Neuron (in vitro differentiated cells): Measurements from ENCODE around the gene SOD2.
"Not testable (repeated sequence)": the region's sequence is repeated elsewhere in the genome, so short reads cannot be mapped to it uniquely, and the experiment has no call there.

Experiments
- H2AFZ ChIP-seq: one replicate; pipeline ENCODE4 v1.6.1; 2013; ENCODE audit warnings: low read depth, mild to moderate bottlenecking, inconsistent platforms, low read length, moderate library complexity
- H3K27me3 ChIP-seq: one replicate; pipeline ENCODE4 v1.6.1; 2013; ENCODE audit warnings: low read length; ENCODE audit not compliant: insufficient read depth
- H3K36me3 ChIP-seq: one replicate; pipeline ENCODE4 v1.6.1; 2013; ENCODE audit warnings: low read length; ENCODE audit not compliant: insufficient read depth
- H3K4me1 ChIP-seq: one replicate; pipeline ENCODE4 v1.6.1; 2013; ENCODE audit warnings: low read length; ENCODE audit not compliant: insufficient read depth
- H3K4me3 ChIP-seq: 2 replicates; pipeline ENCODE4 v1.5.1; 2013; ENCODE audit warnings: mild to moderate bottlenecking, low read length, moderate library complexity
- H3K9me3 ChIP-seq: one replicate; pipeline ENCODE4 v1.6.1; 2013; ENCODE audit warnings: low read length

SOD2 gene

DNA sequence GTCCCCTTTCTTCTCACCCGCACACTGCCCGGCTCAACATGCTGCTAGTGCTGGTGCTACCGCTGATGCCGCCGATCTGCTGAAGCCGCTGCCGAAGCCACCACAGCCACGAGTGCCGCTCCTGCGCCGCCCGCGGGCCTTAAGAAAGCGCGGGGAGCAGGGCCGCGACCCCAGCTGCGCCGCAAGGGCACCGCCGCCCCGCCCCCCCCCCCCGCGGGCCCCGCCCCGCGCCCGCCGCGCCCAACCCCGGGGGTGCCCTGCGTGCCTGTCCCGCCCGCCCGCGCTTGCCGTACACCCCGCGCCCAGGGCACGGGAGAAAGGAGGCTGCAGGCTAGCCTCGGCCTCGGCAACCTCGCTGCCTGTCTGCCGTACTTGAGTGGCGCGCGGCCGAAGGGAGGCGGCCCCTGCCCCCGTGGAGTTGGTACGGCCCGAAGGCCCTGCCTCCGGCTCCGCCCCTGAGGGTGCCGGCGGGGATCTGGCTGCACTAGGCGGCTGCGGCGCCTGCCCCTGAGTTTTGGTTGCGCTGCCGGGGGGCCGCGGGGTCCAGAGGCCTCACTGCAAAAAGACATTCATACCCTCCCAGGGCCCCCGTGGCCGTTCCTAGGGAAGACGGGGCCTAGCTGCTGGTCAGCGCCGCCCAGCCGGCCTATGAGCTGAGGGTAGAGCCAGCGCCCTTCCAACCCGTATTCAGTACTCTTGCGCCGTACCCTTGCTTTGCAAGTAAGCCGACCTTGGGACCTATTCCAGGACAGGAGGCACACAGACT lies at the start of gene SOD2:
Gene SOD2 (minus strand): TSS at position 114 of the 766 bp plus-strand sequence. CDS start 74 bp downstream, at position 40.
- no peaks in the 10 kb centered on the region for H3K9me3 ChIP-seq
- peak within 1 kb of the TSS; percentile 83 for H3K4me3 ChIP-seq
- H2AFZ ChIP-seq = peak within 1 kb of the TSS; percentile 70
- no peaks in the 10 kb centered on the region for H3K27me3 ChIP-seq
- H3K36me3 ChIP-seq = peaks cover 4% of the 10 kb centered on the region
- H3K4me1 ChIP-seq = peaks cover 26% of the 10 kb centered on the region

DNA sequence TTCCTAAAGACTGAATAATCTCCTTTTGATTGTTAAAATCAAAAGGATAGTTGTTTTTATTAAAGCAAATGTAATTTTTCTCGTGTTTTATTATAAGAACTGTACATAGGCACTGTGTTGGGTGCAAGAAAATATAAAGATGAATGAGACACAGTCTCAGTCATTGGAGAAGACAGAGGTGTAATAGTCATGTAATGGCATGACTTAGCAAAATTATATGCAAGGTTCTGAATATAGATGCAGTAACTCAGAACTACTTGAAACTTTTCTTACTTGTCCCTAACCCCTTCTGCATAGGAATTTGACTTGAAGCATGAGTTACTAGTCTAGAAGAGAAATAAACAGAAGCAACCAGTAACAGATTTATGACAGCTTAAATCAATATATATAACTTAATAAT lies 49.1 kb upstream of the SOD2 start:
- Histone ChIP-seq H3K9me3 (no peaks in the 10 kb centered on the region), H3K36me3 (peaks cover 96% of the 10 kb centered on the region), H3K27me3 (no peaks in the 10 kb centered on the region)

DNA sequence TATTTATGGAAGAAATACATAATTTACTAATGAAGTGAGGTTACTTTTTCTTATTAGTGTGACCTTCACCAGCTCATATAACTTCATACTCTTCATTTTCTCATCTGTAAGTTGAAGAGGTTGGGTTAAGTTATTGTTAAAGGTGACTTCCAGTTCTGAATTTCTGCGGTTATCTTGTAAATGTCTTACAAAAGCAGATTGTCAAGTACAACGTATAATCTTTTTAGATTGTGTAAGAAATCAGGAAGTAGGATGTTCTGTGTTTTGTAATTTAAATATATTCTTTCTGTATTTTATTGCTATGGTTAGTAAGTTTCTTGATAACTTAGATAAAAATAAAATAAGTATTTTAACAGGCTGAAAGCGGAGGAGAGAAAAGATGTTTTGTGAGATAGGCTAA lies 46.3 kb upstream of the SOD2 start:
- H3K4me3 ChIP-seq = no peak overlapping the region
- peaks cover 71% of the 10 kb centered on the region for H3K36me3 ChIP-seq
- no peaks in the 10 kb centered on the region for H3K4me1 ChIP-seq
- H3K9me3 ChIP-seq = no peaks in the 10 kb centered on the region
- H3K27me3 ChIP-seq = no peaks in the 10 kb centered on the region
- no peak overlapping the region for H2AFZ ChIP-seq

More for the DNA sequence above, 49.1 kb upstream of the SOD2 start:
- H2AFZ ChIP-seq = no peak overlapping the region
- H3K4me1 ChIP-seq = no peaks in the 10 kb centered on the region
- H3K4me3 ChIP-seq = no peak overlapping the region

DNA sequence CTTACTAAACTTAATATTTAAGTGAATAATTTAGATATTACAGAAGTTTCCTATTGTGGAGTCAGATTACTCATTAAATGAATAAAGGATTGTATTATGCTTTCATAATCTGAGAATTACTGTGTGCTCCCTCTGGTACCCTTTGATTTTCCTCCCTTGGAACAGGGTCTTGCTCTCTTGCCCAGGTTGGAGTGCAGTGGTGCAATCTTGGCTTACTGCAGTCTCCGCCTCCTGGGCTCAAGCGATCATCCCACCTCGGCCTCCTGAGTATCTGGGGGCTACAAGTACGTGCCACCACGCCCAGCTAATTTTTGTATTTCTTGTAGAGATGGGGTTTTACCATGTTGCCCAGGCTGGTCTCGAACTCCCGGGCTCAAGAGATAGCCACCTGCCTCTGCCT lies 43.9 kb upstream of the SOD2 start:
- H3K27me3 ChIP-seq = no peaks in the 10 kb centered on the region
- no peak overlapping the region for H2AFZ ChIP-seq
- no peaks in the 10 kb centered on the region for H3K9me3 ChIP-seq
- H3K4me1 ChIP-seq = no peaks in the 10 kb centered on the region
- peaks cover 51% of the 10 kb centered on the region for H3K36me3 ChIP-seq
- no peak overlapping the region for H3K4me3 ChIP-seq

DNA sequence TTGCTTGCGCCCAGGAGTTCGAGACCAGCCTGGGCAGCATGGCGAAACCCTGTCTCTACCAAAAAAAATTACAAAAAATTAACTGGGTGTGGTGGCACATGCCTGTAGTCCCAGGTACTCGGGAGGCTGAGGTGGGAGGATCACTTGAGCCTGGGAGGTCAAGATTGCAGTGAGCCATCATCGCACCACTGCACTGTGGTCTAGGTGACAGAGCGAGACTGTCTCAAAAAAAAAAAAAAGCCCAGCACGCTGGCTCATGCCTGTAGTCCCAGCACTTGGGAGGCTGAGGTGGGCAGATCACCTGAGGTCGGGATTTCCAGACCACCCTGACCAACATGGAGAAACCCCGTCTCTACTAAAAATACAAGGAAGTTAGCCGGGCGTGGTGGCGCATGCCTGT lies 40.4 kb upstream of the SOD2 start:
- peaks cover 14% of the 10 kb centered on the region for H3K4me1 ChIP-seq
- H3K36me3 ChIP-seq = peaks cover 24% of the 10 kb centered on the region
- H2AFZ ChIP-seq, H3K9me3 ChIP-seq, H3K27me3 ChIP-seq, H3K4me3 ChIP-seq: not testable (repeated sequence)

DNA sequence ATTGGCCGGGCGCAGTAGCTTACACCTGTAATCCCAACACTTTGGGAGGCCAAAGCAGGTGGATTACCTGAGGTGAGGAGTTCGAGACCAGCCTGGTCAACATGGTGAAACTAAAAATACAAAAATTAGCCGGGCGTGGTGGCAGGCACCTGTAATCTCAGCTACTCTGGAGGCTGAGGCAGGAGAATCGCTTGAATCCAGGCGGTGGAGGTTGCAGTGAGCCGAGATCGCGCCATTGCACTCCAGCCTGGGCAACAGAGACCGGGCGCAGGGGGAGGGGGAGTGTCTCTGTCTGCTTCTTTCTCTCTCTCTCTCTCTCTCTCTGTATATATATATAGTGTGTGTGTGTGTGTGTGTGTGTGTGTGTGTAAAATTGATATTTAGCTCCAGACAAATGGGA lies 39.5 kb upstream of the SOD2 start:
- not testable (repeated sequence) for H3K27me3 ChIP-seq, H3K9me3 ChIP-seq, H2AFZ ChIP-seq, H3K4me3 ChIP-seq
- H3K4me1 ChIP-seq = peaks cover 14% of the 10 kb centered on the region
- H3K36me3 ChIP-seq = peaks cover 17% of the 10 kb centered on the region

DNA sequence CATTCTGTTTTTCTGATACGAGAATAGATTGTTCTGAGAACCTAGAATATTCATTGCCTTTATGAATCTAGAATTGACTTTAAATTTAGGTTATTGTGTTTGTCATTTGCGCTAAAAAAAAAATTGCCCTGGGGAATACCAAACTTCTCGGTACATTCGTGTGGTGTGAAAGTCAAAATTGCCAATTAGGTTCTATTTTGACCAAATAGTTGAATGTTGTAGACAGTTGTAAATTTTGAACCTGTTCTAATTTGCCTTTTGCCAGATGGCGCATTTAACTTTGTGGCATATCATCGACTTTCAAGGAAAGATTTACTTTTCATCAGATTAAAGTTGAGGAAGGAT lies 37.3 kb upstream of the SOD2 start:
- Histone ChIP-seq H3K27me3 (no peaks in the 10 kb centered on the region), H3K9me3 (no peaks in the 10 kb centered on the region), H2AFZ (no peak overlapping the region), H3K4me1 (peaks cover 19% of the 10 kb centered on the region), H3K36me3 (peaks cover 11% of the 10 kb centered on the region), H3K4me3 (peak overlapping the region; percentile 100)

DNA sequence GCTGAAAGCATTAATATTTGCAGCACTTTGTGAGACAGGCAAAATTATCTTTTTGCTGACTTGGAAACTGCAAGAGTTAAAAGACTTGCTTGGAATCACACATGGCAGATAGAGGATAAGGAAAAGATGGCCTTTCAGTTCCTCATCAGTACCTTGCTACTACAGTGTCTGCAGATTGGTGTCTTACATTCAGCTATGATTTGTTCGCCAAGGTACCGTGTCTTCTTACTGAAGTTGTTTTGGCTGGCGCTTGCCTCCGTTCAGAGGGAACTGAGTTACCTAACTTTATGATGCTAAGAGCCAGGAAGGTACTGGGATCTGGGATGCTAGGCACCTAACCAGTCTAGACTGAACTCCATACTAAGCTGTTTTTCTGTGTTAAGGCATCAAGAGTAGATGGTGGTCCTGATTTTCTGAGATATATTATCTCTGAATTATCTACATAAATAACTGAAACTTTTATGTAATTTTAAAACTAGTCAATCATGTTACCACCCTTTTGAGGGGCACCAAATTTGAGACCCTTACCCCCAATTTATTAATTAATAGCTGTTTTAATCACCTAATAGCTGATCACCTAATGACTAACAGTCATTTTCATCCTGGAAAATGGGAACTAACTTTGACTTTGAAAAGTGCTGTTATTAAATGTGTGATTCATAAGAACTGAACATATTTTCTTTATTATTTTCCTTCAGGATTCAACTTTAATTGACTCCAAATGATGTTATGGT lies 36.7 kb upstream of the SOD2 start:
- peaks cover 11% of the 10 kb centered on the region for H3K36me3 ChIP-seq

DNA sequence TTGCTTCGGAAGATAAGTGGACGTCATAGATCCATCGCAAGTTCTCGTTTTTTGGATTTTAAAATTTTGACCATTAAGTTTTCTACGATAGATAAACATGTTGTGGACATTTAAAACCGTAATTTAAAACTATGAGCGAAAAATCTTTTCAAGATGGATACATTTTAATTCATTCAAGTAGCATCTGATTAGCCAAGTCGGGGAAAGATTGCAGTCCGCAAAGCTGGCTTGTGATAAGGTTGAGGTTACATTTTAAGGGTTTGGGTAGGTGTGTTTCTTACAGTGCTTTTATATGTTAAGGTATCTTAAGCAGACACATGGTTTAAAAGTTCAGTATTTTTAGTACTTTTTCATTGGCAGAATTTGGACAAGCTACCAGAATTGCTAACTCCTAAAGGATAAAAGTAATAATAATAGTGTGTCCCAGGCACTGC lies 35.5 kb upstream of the SOD2 start:
- no peaks in the 10 kb centered on the region for H3K9me3 ChIP-seq
- no peaks in the 10 kb centered on the region for H3K27me3 ChIP-seq
- no peak overlapping the region for H2AFZ ChIP-seq
- H3K4me3 ChIP-seq = peak overlapping the region; percentile 100
- peaks cover 19% of the 10 kb centered on the region for H3K4me1 ChIP-seq
- H3K36me3 ChIP-seq = peaks cover 17% of the 10 kb centered on the region

More for the DNA sequence above, 36.7 kb upstream of the SOD2 start:
- Histone ChIP-seq H3K4me3 (peak overlapping the region; percentile 100), H2AFZ (no peak overlapping the region), H3K4me1 (peaks cover 19% of the 10 kb centered on the region), H3K27me3 (no peaks in the 10 kb centered on the region), H3K9me3 (no peaks in the 10 kb centered on the region)

DNA sequence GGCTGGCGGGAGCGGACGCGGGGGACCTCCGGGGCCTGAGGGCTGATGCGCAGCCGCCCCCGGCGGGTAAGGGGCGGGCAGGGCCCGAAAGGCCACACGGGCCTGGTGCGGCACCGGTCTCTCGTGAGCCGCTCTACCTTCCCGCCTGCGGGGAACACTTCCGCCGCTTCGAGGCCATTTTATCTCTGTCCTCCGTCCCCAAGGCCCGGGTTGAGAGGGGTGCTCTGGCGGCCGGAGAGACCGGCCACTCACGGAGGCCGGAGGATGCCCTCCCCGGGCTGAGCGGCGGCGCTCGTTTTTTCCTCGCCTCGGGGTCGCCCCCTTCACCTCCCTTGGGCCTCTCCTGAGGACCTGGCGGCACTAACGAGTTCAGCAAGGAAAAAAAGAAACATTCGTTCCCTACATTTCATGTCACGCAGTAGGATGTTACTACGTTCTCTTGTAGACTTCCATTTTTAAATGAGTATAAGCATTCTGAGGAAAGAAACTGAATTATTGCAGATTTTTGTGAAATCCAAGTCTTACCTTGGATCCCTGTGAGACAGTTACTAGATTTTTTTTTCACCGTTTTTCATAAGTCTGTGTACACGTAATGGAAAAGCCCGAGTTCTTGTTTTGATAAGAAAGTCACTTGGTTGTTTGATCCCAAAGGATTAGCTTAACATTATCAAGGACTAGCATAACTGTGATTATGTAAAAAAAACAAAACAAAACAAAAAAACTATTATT lies 34.8 kb upstream of the SOD2 start:
- Histone ChIP-seq H3K27me3 (no peaks in the 10 kb centered on the region), H3K36me3 (peaks cover 18% of the 10 kb centered on the region)

DNA sequence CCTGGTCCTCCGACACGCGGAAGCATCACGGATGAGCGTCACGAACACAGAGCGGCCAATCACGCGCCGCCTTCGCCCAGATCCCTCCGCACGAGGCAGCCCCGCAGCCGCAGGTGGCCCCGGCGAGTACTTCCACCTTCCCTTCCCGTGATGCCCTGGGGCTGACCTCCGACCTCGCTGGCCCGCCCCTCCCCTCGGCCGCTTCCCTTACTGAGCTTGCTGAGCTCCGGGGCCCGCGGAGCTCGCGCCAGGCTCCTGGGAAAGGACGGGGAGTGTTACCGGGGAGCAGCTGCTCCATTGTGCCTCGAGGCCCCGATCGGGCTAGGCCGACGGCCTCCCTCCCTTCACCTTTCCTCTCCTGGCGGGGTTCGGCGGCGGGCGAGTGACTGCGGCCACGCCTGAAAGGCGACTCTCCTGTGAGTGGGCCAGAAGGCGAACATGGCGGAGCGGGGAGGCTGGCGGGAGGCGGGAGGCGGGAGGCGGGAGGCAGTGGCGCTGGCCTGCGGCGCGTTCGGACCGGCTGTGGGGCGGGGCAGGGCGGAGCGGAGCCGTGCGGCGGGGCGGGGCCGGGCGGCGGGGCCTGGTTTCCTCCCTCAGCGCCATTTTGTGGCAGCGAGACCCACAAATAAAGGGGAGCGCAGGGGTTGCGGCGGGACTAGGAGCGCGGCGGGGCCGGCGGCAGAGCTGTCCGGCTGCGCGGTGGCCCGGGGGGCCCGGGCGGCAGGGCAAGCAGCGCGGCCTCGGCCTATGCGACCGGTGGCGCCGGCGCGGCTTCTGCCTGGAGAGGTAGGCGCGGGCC lies 34.1 kb upstream of the SOD2 start, which contains the start of gene WTAP:
Gene WTAP (plus strand): TSS at position 589 of the 799 bp plus-strand sequence. CDS start 8,760 bp downstream, outside the sequence.
- H3K9me3 ChIP-seq = no peaks in the 10 kb centered on the region
- peaks cover 19% of the 10 kb centered on the region for H3K4me1 ChIP-seq
- no peaks in the 10 kb centered on the region for H3K27me3 ChIP-seq
- H3K36me3 ChIP-seq = peaks cover 18% of the 10 kb centered on the region
- peak within 1 kb of the TSS; percentile 100 for H3K4me3 ChIP-seq
- peak within 1 kb of the TSS; percentile 71 for H2AFZ ChIP-seq

More for the DNA sequence above, 34.8 kb upstream of the SOD2 start:
- peak overlapping the region; percentile 13 for H2AFZ ChIP-seq
- H3K4me1 ChIP-seq = peaks cover 19% of the 10 kb centered on the region
- H3K9me3 ChIP-seq = no peaks in the 10 kb centered on the region
- H3K4me3 ChIP-seq = peak overlapping the region; percentile 100

DNA sequence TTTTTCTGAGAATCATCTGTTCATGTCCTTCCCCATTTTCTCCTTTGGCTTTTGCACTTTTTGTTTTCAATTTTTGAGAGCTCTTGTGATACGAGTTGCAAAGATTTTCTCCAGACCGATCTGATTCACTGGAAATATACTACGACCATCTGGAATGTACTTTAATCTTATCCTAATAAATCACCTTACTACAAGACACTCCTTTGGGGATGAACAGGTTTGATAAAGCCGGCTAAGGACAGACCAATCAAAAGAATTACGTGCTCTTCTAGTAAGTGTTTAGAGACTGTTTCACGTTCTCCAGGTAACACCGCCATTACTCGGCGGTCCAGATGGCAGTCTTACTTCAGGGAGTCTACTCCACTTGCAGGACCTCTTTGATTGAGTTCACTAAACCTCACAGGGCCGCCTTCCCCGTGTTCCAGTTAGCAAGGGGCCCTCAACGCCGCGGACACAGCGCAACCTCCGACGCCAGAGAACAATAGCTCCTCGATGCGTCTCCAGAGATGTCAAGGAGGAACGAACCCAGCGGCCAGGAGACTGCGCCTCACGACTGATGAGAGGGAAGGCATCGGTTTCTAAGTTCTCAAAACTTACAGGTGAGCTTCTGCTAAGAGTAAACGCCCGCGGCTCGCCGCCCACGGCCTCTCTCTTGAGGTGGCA lies 33.3 kb upstream of the SOD2 start:
- peaks cover 19% of the 10 kb centered on the region for H3K4me1 ChIP-seq
- H3K27me3 ChIP-seq = no peaks in the 10 kb centered on the region
- peaks cover 12% of the 10 kb centered on the region for H3K36me3 ChIP-seq

More for the DNA sequence above, 33.3 kb upstream of the SOD2 start:
- H3K9me3 ChIP-seq = no peaks in the 10 kb centered on the region
- H3K4me3 ChIP-seq = peak overlapping the region; percentile 100
- H2AFZ ChIP-seq = peak overlapping the region; percentile 71
